Endothelial cell of umbilical vein (primary cell): ENCODE data around the gene CACNA1B. TPM values are rescaled to one million over a fixed set of nuclear protein-coding genes. Genes with fewer than 3 reads are reported as not detected.

Experiments
- BruUV-seq: library from RNA; stranded (reverse); fragments of 400-500 nt; replicated peaks from 2 replicates; lab custom pipeline; 2021; lab: Mats Ljungman, UMichigan
- CTCF ChIA-PET: fragments of 300-600, 350-600 bp; sonication (Branson Sonifier 250); formaldehyde crosslinking; loops from one replicate; lab custom pipeline; 2021; ENCODE audit warnings: antibody characterized with exemption, inconsistent platforms; lab: Charles Lee
- POLR2A ChIA-PET: fragments of 300-600, 350-600 bp; sonication (Branson Sonifier 250); formaldehyde crosslinking; loops from one replicate; lab custom pipeline; 2021; ENCODE audit warnings: antibody characterized with exemption, inconsistent platforms; lab: Charles Lee
- DNase-seq: peaks from one replicate; pipeline ENCODE4 v3.0.0-alpha.2; 2011; ENCODE audit warnings: low read depth, low spot score
- FAIRE-seq: peaks from 2 replicates; lab custom pipeline; 2011; peaks lifted over from hg19 to GRCh38; lab: Jason Lieb, UNC
- H2AFZ ChIP-seq: 2 replicates; pipeline ENCODE4 v1.6.0; 2012; ENCODE audit warnings: low read depth, low read length, control low read depth, inconsistent platforms
- H3K27ac ChIP-seq: 2 replicates; pipeline ENCODE4 v1.5.1; 2011; ENCODE audit warnings: low read depth, mild to moderate bottlenecking, control low read depth, low read length, moderate library complexity; ENCODE audit not compliant: insufficient read depth
- H3K27me3 ChIP-seq, 2 experiments: 2 replicates each; pipeline versions ENCODE4 v1.6.0 to v1.6.1; 2011; ENCODE audit warnings: low read length in 2 of 2, mixed read lengths in 1 of 2; ENCODE audit not compliant: control insufficient read depth in 2 of 2, insufficient read depth in 2 of 2
- H3K36me3 ChIP-seq, 2 experiments: 2 replicates in 1 of 2; 3 replicates in 1 of 2; pipeline ENCODE4 v1.5.1; 2011; ENCODE audit warnings: low read length in 2 of 2, mild to moderate bottlenecking in 1 of 2, moderate library complexity in 1 of 2; ENCODE audit not compliant: control insufficient read depth in 2 of 2, insufficient read depth in 2 of 2; ENCODE audit errors: extremely low read depth in 1 of 2
- H3K4me1 ChIP-seq: 3 replicates; pipeline ENCODE4 v1.5.1; 2011; ENCODE audit warnings: mild to moderate bottlenecking, low read length; ENCODE audit not compliant: control insufficient read depth, insufficient read depth; ENCODE audit errors: extremely low read depth
- H3K4me2 ChIP-seq: 2 replicates; pipeline ENCODE4 v1.6.1; 2011; ENCODE audit warnings: low read length, control low read depth, mixed read lengths; ENCODE audit not compliant: insufficient read depth
- H3K4me3 ChIP-seq, 3 experiments: fragments of 200-600 bp in 1 of 3; sonication (generic), shearing (Covaris generic) in 1 of 3; replicated peaks in 1 of 3; 2 replicates each; pipeline ENCODE4 v1.5.1; 2011 to 2016; ENCODE audit warnings: control low read depth in 3 of 3, low read length in 3 of 3, mild to moderate bottlenecking in 2 of 3, inconsistent platforms in 1 of 3, low read depth in 1 of 3, moderate library complexity in 1 of 3; ENCODE audit not compliant: insufficient read depth in 1 of 3
- H3K79me2 ChIP-seq: 2 replicates; pipeline ENCODE4 v1.6.0; 2012; ENCODE audit warnings: low read length, inconsistent platforms; ENCODE audit not compliant: control insufficient read depth, insufficient read depth
- H3K9ac ChIP-seq: replicated peaks from 2 replicates; pipeline ENCODE3; 2011; ENCODE audit warnings: low read length, control low read depth; ENCODE audit not compliant: insufficient read depth; ENCODE audit errors: extremely low read depth
- H3K9me1 ChIP-seq: replicated peaks from 3 replicates; pipeline ENCODE4 v1.6.0; 2011; ENCODE audit warnings: mild to moderate bottlenecking, low read length; ENCODE audit not compliant: control insufficient read depth, insufficient read depth; ENCODE audit errors: extremely low read depth
- H3K9me3 ChIP-seq: replicated peaks from 2 replicates; pipeline ENCODE4 v1.5.1; 2012; ENCODE audit warnings: low read length, inconsistent platforms; ENCODE audit not compliant: control insufficient read depth, insufficient read depth
- H4K20me1 ChIP-seq: replicated peaks from 2 replicates; pipeline ENCODE3; 2011; ENCODE audit warnings: mild to moderate bottlenecking, low read length; ENCODE audit not compliant: control insufficient read depth, insufficient read depth; ENCODE audit errors: extremely low read depth
- EZH2 ChIP-seq: IDR thresholded peaks from 2 replicates; pipeline ENCODE4 v1.6.1; 2012; ENCODE audit warnings: borderline replicate concordance, low read depth, mild to moderate bottlenecking, moderate library complexity, low read length, inconsistent platforms; ENCODE audit not compliant: severe bottlenecking
- FOS ChIP-seq: IDR thresholded peaks from 2 replicates; pipeline ENCODE4 v1.6.1; 2011; ENCODE audit warnings: mild to moderate bottlenecking, low read length, moderate library complexity, borderline replicate concordance; ENCODE audit not compliant: insufficient read depth
- GATA2 ChIP-seq: IDR thresholded peaks from 2 replicates; pipeline ENCODE4 v1.7.0; 2011; ENCODE audit warnings: low read depth, mild to moderate bottlenecking, moderate library complexity, mixed read lengths, low read length; ENCODE audit not compliant: insufficient read length, insufficient read depth
- JUN ChIP-seq: IDR thresholded peaks from 2 replicates; pipeline ENCODE4 v1.6.1; 2011; ENCODE audit warnings: borderline replicate concordance, low read depth; ENCODE audit not compliant: insufficient read length, insufficient read depth
- MYC ChIP-seq: IDR thresholded peaks from one replicate; pipeline ENCODE4 v1.6.1; 2011; ENCODE audit warnings: mild to moderate bottlenecking, low read depth, low read length
- POLR2A ChIP-seq: IDR thresholded peaks from 2 replicates; pipeline ENCODE4 v1.6.1; 2012; ENCODE audit warnings: low read depth, mild to moderate bottlenecking, control low read depth, low read length
- POLR2AphosphoS5 ChIP-seq: IDR thresholded peaks from 2 replicates; pipeline ENCODE4 v1.6.1; 2012; ENCODE audit warnings: low read depth, mild to moderate bottlenecking, control low read depth, low read length, moderate library complexity; ENCODE audit not compliant: insufficient read depth
- dilution Hi-C: fragments of 300-500 bp; cut with MboI; formaldehyde crosslinking; loops from one replicate; pipeline ENCODE4 v1.15.0; 2019; ENCODE audit warnings: low sequenced_read_pairs; ENCODE audit not compliant: extremely low pct_ligation_motif_present
- intact Hi-C: fragments of 100-400 bp; cut with micrococcal nuclease; formaldehyde crosslinking; loops from one replicate; pipeline ENCODE4 v1.10.0; 2022
- polyA plus RNA-seq, 4 experiments: library from polyadenylated mRNA; depleted of rRNA in 3 of 4; stranded (reverse) in 3 of 4; unstranded in 1 of 4; fragments of >200 nt; gene quantifications; 2 replicates each; pipeline versions ENCODE4 v1.2.1 to v1.2.3, GENCODE V29; 2011 to 2012; ENCODE audit warnings: missing spikeins in 1 of 4
- total RNA-seq: library from RNA; stranded (reverse); gene quantifications from 2 replicates; pipeline ENCODE4 v1.2.3, GENCODE V29; 2021
- TF ChIP-seq, protein P1 (sequence below), 2 donors: IDR thresholded peaks; 1 replicate in 1 of 2; 2 replicates in 1 of 2; pipeline ENCODE4 v1.5.1; 2011; ENCODE audit warnings: low read length in 2 of 2, mild to moderate bottlenecking in 2 of 2, moderate library complexity in 2 of 2, control low read depth in 1 of 2, inconsistent platforms in 1 of 2, low read depth in 1 of 2; ENCODE audit not compliant: insufficient read depth in 1 of 2; ENCODE audit errors: extremely low read depth in 1 of 2
- TF ChIP-seq, protein P2 (sequence below): IDR thresholded peaks from 2 replicates; pipeline ENCODE4 v1.6.1; 2011; ENCODE audit not compliant: insufficient read depth, insufficient read length

Gene CACNA1B
- total and polyA plus RNA-seq, 2 donors (not counting 3 experiments of a cell fraction or from before 2014, with no cell fraction given), result 0.11 to 0.41 TPM

DNA sequence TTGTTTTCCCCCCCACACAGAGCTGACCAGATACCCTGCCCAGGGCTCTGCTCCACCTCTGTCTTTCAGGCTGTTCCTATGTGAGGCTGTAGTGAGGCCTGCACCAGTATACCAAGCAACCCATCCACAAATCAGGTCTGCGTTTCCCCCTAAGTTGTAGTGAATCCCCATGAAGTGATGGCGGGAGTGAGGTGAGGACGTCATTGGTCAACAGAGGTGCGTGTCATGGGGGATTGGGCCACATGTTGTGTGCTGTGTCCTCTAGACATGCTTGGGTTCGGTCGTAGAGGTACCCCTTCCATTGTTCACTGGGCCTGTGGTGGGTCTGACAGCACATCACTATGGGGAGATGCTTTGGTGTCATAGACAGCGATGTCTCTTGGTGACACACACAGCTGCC, 184.6 kb downstream of the CACNA1B start:
- FAIRE-seq (no peak), DNase-seq (no peak)
- no peak overlapping the region for H2AFZ ChIP-seq
- no peaks in the 10 kb centered on the region for H3K4me1 ChIP-seq
- dilution Hi-C loops, result no loop called here
- H3K9ac ChIP-seq, result no peak overlapping the region
- H3K9me3 ChIP-seq, result no peaks in the 10 kb centered on the region
- H4K20me1 ChIP-seq, result no peaks in the 10 kb centered on the region
- TF ChIP-seq FOS, result no peak
- TF ChIP-seq JUN, result no peak
- no peak for TF ChIP-seq MYC
- TF ChIP-seq GATA2, result no peak
- TF ChIP-seq POLR2AphosphoS5, result no peak
- TF ChIP-seq EZH2, result no peak
- TF ChIP-seq, protein P1, sequence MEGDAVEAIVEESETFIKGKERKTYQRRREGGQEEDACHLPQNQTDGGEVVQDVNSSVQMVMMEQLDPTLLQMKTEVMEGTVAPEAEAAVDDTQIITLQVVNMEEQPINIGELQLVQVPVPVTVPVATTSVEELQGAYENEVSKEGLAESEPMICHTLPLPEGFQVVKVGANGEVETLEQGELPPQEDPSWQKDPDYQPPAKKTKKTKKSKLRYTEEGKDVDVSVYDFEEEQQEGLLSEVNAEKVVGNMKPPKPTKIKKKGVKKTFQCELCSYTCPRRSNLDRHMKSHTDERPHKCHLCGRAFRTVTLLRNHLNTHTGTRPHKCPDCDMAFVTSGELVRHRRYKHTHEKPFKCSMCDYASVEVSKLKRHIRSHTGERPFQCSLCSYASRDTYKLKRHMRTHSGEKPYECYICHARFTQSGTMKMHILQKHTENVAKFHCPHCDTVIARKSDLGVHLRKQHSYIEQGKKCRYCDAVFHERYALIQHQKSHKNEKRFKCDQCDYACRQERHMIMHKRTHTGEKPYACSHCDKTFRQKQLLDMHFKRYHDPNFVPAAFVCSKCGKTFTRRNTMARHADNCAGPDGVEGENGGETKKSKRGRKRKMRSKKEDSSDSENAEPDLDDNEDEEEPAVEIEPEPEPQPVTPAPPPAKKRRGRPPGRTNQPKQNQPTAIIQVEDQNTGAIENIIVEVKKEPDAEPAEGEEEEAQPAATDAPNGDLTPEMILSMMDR (IDR thresholded peaks at IDR 0.05; ENCODE audit: extremely low read depth in 1 of 2, insufficient read depth in 1 of 2, low read depth in 1 of 2, low read length in 2 of 2), result no peak
- no peak for TF ChIP-seq POLR2A
- TF ChIP-seq, protein P2, sequence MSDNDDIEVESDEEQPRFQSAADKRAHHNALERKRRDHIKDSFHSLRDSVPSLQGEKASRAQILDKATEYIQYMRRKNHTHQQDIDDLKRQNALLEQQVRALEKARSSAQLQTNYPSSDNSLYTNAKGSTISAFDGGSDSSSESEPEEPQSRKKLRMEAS, result no peak
- no peaks in the 10 kb centered on the region for H3K9me1 ChIP-seq
- no TSS peak for BruUV-seq
- no peaks in the 10 kb centered on the region for H3K36me3 ChIP-seq
- no peaks in the 10 kb centered on the region for H3K79me2 ChIP-seq
- intact Hi-C loops, result no loop called here
- POLR2A ChIA-PET, result no interaction called here
- H3K27ac ChIP-seq, result no peak overlapping the region
- H3K4me2 ChIP-seq, result no peak overlapping the region
- CTCF ChIA-PET, result no interaction called here
- H3K4me3 ChIP-seq, result no peak overlapping the region
- H3K27me3 ChIP-seq, result no peaks in the 10 kb centered on the region
